Stomach (tissue), 9 donors: Measurements from ENCODE around the gene ETS1. TPM values are rescaled to one million over a fixed set of nuclear protein-coding genes. Genes with fewer than 3 reads are reported as not detected.

Experiments
- DNase-seq, 2 donors: peaks; one replicate each; pipeline versions ENCODE4 v3.0.0 to v3.0.0-alpha.2; 2013 to 2019
- H3K27ac ChIP-seq, 5 donors: fragments of 200-600 bp in 4 of 5; sonication (generic) in 4 of 5; one replicate each; pipeline ENCODE4 v1.5.1; 2013 to 2019; ENCODE audit warnings: mild to moderate bottlenecking in 1 of 5, moderate library complexity in 1 of 5
- H3K27me3 ChIP-seq, 3 donors: fragments of 200-600 bp; sonication (generic); one replicate each; pipeline ENCODE4 v1.5.1; 2017 to 2019; ENCODE audit warnings: mixed run types in 1 of 3
- H3K36me3 ChIP-seq, 4 donors: fragments of 200-600 bp; sonication (generic); 1 replicate in 3 of 4; 2 replicates in 1 of 4; pipeline ENCODE4 v1.5.1; 2016 to 2019
- H3K4me1 ChIP-seq, 4 donors: fragments of 200-600 bp; sonication (generic); one replicate each; pipeline ENCODE4 v1.5.1; 2016 to 2019
- H3K4me3 ChIP-seq, 4 donors: fragments of 200-600 bp; sonication (generic) in 3 of 4; one replicate each; pipeline ENCODE4 v1.5.1; 2016 to 2019; ENCODE audit warnings: mild to moderate bottlenecking in 1 of 4
- H3K9me3 ChIP-seq, 4 donors: fragments of 200-600 bp; sonication (generic); one replicate each; pipeline ENCODE4 v1.5.1; 2016 to 2019
- EP300 ChIP-seq: sonication (generic); formaldehyde crosslinking; IDR thresholded peaks from one replicate; pipeline ENCODE4 v1.6.1; 2017; ENCODE audit warnings: antibody characterized with exemption
- POLR2A ChIP-seq, 4 donors: fragments of 450-650 bp; IDR thresholded peaks; one replicate each; pipeline ENCODE4 v1.6.1; 2016; ENCODE audit warnings: antibody characterized with exemption in 4 of 4, control low read depth in 2 of 4, mild to moderate bottlenecking in 1 of 4, moderate library complexity in 1 of 4
- POLR2AphosphoS5 ChIP-seq, 3 donors: sonication (generic); formaldehyde crosslinking; IDR thresholded peaks; one replicate each; pipeline ENCODE4 v1.6.1; 2016; ENCODE audit warnings: antibody characterized with exemption in 3 of 3
- whole genome bisulfite sequencing, 5 donors: extraction: QIAGEN DNeasy Blood & Tissue Kit in 3 of 5; methylation state at CpG; one replicate each; pipeline versions ENCODE4 v1.1.5 to v1.1.7; 2013 to 2018; 5-methylcytosine and 5-hydroxymethylcytosine counted together
- intact Hi-C: fragments of 100-400 bp; cut with DNase I; formaldehyde crosslinking; loops from one replicate; pipeline ENCODE4 v1.15.1; 2023; ENCODE audit warnings: low total_unique reads
- polyA plus RNA-seq, 3 donors: library from polyadenylated mRNA; stranded (reverse); fragments of 200-250 nt; gene quantifications; one replicate each; pipeline ENCODE4 v1.2.3, GENCODE V29; 2013
- total RNA-seq, 5 donors: library from RNA; depleted of rRNA; stranded (reverse); fragments of >200 nt; gene quantifications; one replicate each; pipeline versions ENCODE4 v1.1.0 to v1.2.3, GENCODE V29; 2014 to 2016
- TF ChIP-seq, protein P1 (sequence below), 7 experiments: fragments of 450-650 bp in 4 of 7; fragments of 200-600 bp in 3 of 7; sonication (generic) in 3 of 7; IDR thresholded peaks; one replicate each; pipeline ENCODE4 v1.5.1; 2016 to 2019; ENCODE audit warnings: antibody characterized with exemption in 7 of 7, control low read depth in 2 of 7, mild to moderate bottlenecking in 1 of 7
- donor health status: healthy with polysubstance abuse.
- donor health status: Bipolar disorder and iron deficiency.
- donor health status: healthy.

ETS1 gene
- total and polyA plus RNA-seq, 8 donors, result 7.0 to 72.5 (median 22.5) TPM

DNA sequence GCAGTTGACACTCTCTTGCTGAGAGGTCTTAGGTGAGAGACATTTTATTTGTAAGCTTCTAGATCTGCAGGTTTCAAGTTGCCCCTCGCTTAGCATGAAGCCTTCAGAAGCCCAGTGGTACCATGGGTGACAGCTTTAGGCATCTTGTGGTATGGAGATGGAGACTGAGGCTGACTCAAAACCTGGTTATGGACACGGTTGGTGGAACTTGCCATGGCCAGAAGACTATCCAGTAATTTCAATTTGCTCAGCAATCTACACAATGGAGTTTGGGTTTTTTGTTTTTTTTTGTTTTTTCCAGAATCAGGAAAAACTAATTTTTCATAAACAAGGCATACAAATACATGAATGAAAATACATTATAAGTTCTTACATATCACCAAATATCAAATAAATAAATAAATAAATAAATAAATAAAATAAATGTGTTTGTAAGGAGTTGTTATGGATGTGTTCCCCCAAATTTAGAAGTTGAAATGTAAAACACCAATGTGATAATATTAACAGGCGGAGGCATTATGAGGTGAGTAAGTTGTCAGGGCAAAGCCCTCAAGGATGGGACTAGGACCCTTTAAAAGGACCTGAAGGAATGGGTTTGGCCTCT lies 22.6 kb downstream of the ETS1 start:
- TF ChIP-seq EP300, result no peak
- no peak for TF ChIP-seq POLR2AphosphoS5 (IDR thresholded peaks at IDR 0.05)
- TF ChIP-seq, protein P1, sequence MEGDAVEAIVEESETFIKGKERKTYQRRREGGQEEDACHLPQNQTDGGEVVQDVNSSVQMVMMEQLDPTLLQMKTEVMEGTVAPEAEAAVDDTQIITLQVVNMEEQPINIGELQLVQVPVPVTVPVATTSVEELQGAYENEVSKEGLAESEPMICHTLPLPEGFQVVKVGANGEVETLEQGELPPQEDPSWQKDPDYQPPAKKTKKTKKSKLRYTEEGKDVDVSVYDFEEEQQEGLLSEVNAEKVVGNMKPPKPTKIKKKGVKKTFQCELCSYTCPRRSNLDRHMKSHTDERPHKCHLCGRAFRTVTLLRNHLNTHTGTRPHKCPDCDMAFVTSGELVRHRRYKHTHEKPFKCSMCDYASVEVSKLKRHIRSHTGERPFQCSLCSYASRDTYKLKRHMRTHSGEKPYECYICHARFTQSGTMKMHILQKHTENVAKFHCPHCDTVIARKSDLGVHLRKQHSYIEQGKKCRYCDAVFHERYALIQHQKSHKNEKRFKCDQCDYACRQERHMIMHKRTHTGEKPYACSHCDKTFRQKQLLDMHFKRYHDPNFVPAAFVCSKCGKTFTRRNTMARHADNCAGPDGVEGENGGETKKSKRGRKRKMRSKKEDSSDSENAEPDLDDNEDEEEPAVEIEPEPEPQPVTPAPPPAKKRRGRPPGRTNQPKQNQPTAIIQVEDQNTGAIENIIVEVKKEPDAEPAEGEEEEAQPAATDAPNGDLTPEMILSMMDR (IDR thresholded peaks at IDR 0.05), result no peak
- no peak for TF ChIP-seq POLR2A (IDR thresholded peaks at IDR 0.05)
- Histone ChIP-seq H3K36me3 (no peaks in the 10 kb centered on the region), H3K27me3 (no peaks in the 10 kb centered on the region), H3K4me1 (peaks cover 0 to 9% (median 0%) of the 10 kb centered on the region in 4 donors), H3K9me3 (no peaks in the 10 kb centered on the region), H3K4me3 (no peak overlapping the region), H3K27ac (peak overlapping the region in 1 of 5 donors; percentile 14)
- 89 to 96% (median 95%) methylated on average over 3 of the region's 3 CpGs for WGBS, 5 donors
- intact Hi-C loops, result no loop called here
- DNase-seq, result no peak

DNA sequence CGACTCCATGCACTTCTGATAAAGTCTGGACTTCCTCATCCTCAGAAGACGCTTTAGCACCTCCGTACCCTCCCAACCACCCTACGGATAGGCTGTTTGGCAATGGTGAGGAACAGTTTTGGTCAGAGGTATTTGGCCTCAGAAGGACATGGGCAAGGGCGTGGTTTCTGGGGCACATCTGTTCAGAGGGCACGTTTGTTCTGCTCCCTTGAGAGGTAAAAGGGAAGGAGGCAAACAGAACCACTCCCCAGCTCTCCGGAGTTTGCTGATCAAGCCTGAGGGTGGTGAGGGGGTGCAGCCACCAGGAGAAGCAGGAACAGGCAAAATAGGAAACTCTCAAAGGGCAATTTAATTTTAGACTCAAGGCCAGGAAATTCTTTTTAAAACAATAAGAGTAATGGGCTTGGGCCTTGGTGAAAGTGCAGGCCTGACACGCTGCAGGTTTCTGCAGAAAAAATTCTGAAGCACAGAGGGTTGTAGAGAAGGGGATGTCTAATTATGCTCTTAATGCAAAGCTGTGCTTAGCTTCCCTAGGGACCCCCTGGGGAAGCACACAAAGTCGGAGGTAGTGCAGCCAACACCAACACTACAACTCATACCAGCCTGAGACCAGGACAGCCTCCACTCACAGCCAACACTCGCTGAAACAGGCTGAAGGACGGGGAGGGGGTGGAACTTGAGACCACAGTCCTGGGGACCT lies 23.3 kb downstream of the ETS1 start:
- 58 to 66% (median 59%) methylated on average over 11 of the region's 11 CpGs for WGBS, 5 donors
- Histone ChIP-seq H3K27me3 (no peaks in the 10 kb centered on the region), H3K9me3 (no peaks in the 10 kb centered on the region), H3K4me1 (peaks cover 0 to 9% (median 0%) of the 10 kb centered on the region in 4 donors), H3K27ac (peak overlapping the region in 1 of 5 donors; percentile 14), H3K36me3 (no peaks in the 10 kb centered on the region), H3K4me3 (no peak overlapping the region)
- TF ChIP-seq POLR2AphosphoS5 (IDR thresholded peaks at IDR 0.05), result no peak
- TF ChIP-seq POLR2A (IDR thresholded peaks at IDR 0.05), result no peak
- TF ChIP-seq, protein P1 (IDR thresholded peaks at IDR 0.05), result no peak
- no peak for TF ChIP-seq EP300
- no peak for DNase-seq
- intact Hi-C loops, result no loop called here

- Histone ChIP-seq H3K4me3 (no peak overlapping the region), H3K9me3 (no peaks in the 10 kb centered on the region), H3K36me3 (no peaks in the 10 kb centered on the region), H3K4me1 (peaks cover 0 to 9% (median 0%) of the 10 kb centered on the region in 4 donors), H3K27ac (no peak overlapping the region), H3K27me3 (no peaks in the 10 kb centered on the region)
- no peak for DNase-seq
- 68 to 77% (median 74%) methylated on average over 5 of the region's 5 CpGs for WGBS, 5 donors
- intact Hi-C loops, result no loop called here
- TF ChIP-seq POLR2AphosphoS5 (IDR thresholded peaks at IDR 0.05) (no peak), EP300 (no peak), POLR2A (IDR thresholded peaks at IDR 0.05) (no peak)
- TF ChIP-seq, protein P1 (IDR thresholded peaks at IDR 0.05), result no peak
Measured at GRCh38 chr11:128563308-128563707, 24.1 kb downstream of the ETS1 start.

GRCh38 chr11:128559496-128560103 lies 27.8 kb downstream of the ETS1 start:
- H3K4me3 ChIP-seq, result no peak overlapping the region
- no peaks in the 10 kb centered on the region for H3K36me3 ChIP-seq
- intact Hi-C loops, result no loop called here
- peaks cover 0 to 9% (median 0%) of the 10 kb centered on the region in 4 donors for H3K4me1 ChIP-seq
- H3K9me3 ChIP-seq, result no peaks in the 10 kb centered on the region
- TF ChIP-seq POLR2A (IDR thresholded peaks at IDR 0.05), result no peak
- no peak for TF ChIP-seq EP300
- TF ChIP-seq POLR2AphosphoS5 (IDR thresholded peaks at IDR 0.05), result no peak
- TF ChIP-seq, protein P1 (IDR thresholded peaks at IDR 0.05), result no peak
- no peak for DNase-seq
- H3K27me3 ChIP-seq, result no peaks in the 10 kb centered on the region
- 81 to 87% (median 83%) methylated on average over 3 of the region's 3 CpGs for WGBS, 5 donors
- no peak overlapping the region for H3K27ac ChIP-seq
